Subcutaneous abdominal adipose tissue (tissue), 5 donors: ENCODE measurements around the gene CARNS1.
A peak's percentile ranks its signal among the peaks of the same experiment; 100 is the strongest.

Experiments
- H3K27ac ChIP-seq: one replicate; pipeline ENCODE4 v1.7.0; 2013; ENCODE audit warnings: low read depth, mild to moderate bottlenecking, inconsistent platforms, low read length, moderate library complexity
- H3K27me3 ChIP-seq, 5 donors: one replicate each; pipeline ENCODE4 v1.7.0; 2013; ENCODE audit warnings: low read length in 5 of 5, inconsistent platforms in 1 of 5; ENCODE audit not compliant: control insufficient read depth in 5 of 5, insufficient read depth in 4 of 5
- H3K36me3 ChIP-seq, 5 donors: one replicate each; pipeline ENCODE4 v1.7.0; 2013; ENCODE audit warnings: low read length in 5 of 5; ENCODE audit not compliant: control insufficient read depth in 5 of 5, insufficient read depth in 5 of 5
- H3K4me1 ChIP-seq, 5 donors: one replicate each; pipeline ENCODE4 v1.7.0; 2013; ENCODE audit warnings: low read length in 5 of 5, mild to moderate bottlenecking in 3 of 5, moderate library complexity in 1 of 5; ENCODE audit not compliant: control insufficient read depth in 5 of 5, insufficient read depth in 5 of 5
- H3K4me3 ChIP-seq, 5 donors: one replicate each; pipeline ENCODE4 v1.7.0; 2013; ENCODE audit warnings: low read length in 5 of 5, low read depth in 1 of 5
- H3K9ac ChIP-seq, 5 donors: one replicate each; pipeline ENCODE4 v1.7.0; 2013; ENCODE audit warnings: low read length in 5 of 5, mild to moderate bottlenecking in 4 of 5, moderate library complexity in 3 of 5
- H3K9me3 ChIP-seq, 5 donors: one replicate each; pipeline ENCODE4 v1.7.0; 2013; ENCODE audit warnings: low read length in 5 of 5; ENCODE audit not compliant: control insufficient read depth in 5 of 5
- donor health status: healthy.
- donor health status: healthy.
- donor health status: healthy.
- donor health status: healthy.
- donor health status: healthy.

Gene CARNS1

GRCh38 chr11:67428052-67429001 is 12.8 kb downstream of the CARNS1 start, which contains the start of gene RPS6KB2:
TSS of gene RPS6KB2 (plus strand) at chr11:67428494. CDS start at chr11:67428546, 52 bp downstream.
- H3K4me3 ChIP-seq: peak within 1 kb of the TSS; percentile 86 to 98 (median 96)
- H3K36me3 ChIP-seq: peaks cover 0 to 37% (median 23%) of the 10 kb centered on the region in 5 donors
- peak within 1 kb of the TSS; percentile 89 to 99 (median 97) for H3K9ac ChIP-seq
- no peaks in the 10 kb centered on the region for H3K9me3 ChIP-seq
- H3K4me1 ChIP-seq: peaks cover 4 to 21% (median 18%) of the 10 kb centered on the region in 5 donors
- H3K27me3 ChIP-seq: no peaks in the 10 kb centered on the region
- H3K27ac ChIP-seq: peak within 1 kb of the TSS; percentile 77

- Histone ChIP-seq H3K27me3 (no peaks in the 10 kb centered on the region), H3K4me3 (peak overlapping the region; percentile 86 to 98 (median 96)), H3K9me3 (no peaks in the 10 kb centered on the region), H3K36me3 (peaks cover 0 to 45% (median 31%) of the 10 kb centered on the region in 5 donors), H3K27ac (peak overlapping the region; percentile 77), H3K4me1 (peaks cover 4 to 21% (median 18%) of the 10 kb centered on the region in 5 donors), H3K9ac (peak overlapping the region; percentile 89 to 99 (median 97))
These were observed 13.7 kb downstream of the CARNS1 start for GRCh38 chr11:67429038-67429668.

- H3K9me3 ChIP-seq: no peaks in the 10 kb centered on the region
- H3K4me3 ChIP-seq: peak overlapping the region in 1 of 5 donors; percentile 96
- H3K27ac ChIP-seq: no peak overlapping the region
- H3K9ac ChIP-seq: peak overlapping the region in 2 of 5 donors; percentile 98 to 99
- no peaks in the 10 kb centered on the region for H3K27me3 ChIP-seq
- H3K4me1 ChIP-seq: peaks cover 4 to 21% (median 18%) of the 10 kb centered on the region in 5 donors
- peaks cover 0 to 51% (median 37%) of the 10 kb centered on the region in 5 donors for H3K36me3 ChIP-seq
These were observed 14.2 kb downstream of the CARNS1 start for GRCh38 chr11:67429722-67430121.

- Histone ChIP-seq H3K9ac (no peak overlapping the region), H3K27ac (no peak overlapping the region), H3K27me3 (no peaks in the 10 kb centered on the region), H3K4me1 (peaks cover 4 to 33% (median 22%) of the 10 kb centered on the region in 5 donors), H3K36me3 (peaks cover 0 to 69% (median 50%) of the 10 kb centered on the region in 5 donors), H3K4me3 (no peak overlapping the region), H3K9me3 (no peaks in the 10 kb centered on the region)
These were observed 16.1 kb downstream of the CARNS1 start for GRCh38 chr11:67431346-67432249.

- Histone ChIP-seq H3K27me3 (no peaks in the 10 kb centered on the region), H3K9me3 (no peaks in the 10 kb centered on the region), H3K27ac (no peak overlapping the region), H3K9ac (no peak overlapping the region), H3K36me3 (peaks cover 0 to 77% (median 54%) of the 10 kb centered on the region in 5 donors), H3K4me1 (peaks cover 4 to 29% (median 19%) of the 10 kb centered on the region in 5 donors), H3K4me3 (no peak overlapping the region)
These were observed 17.3 kb downstream of the CARNS1 start for GRCh38 chr11:67432655-67433349.

- Histone ChIP-seq H3K4me3 (no peak overlapping the region), H3K27me3 (no peaks in the 10 kb centered on the region), H3K4me1 (peaks cover 4 to 22% (median 16%) of the 10 kb centered on the region in 5 donors), H3K9me3 (no peaks in the 10 kb centered on the region), H3K9ac (no peak overlapping the region), H3K36me3 (peaks cover 0 to 85% (median 60%) of the 10 kb centered on the region in 5 donors), H3K27ac (no peak overlapping the region)
These were observed 18.3 kb downstream of the CARNS1 start for GRCh38 chr11:67433536-67434394.

- H3K36me3 ChIP-seq: peaks cover 0 to 87% (median 62%) of the 10 kb centered on the region in 5 donors
- peaks cover 1 to 18% (median 15%) of the 10 kb centered on the region in 5 donors for H3K4me1 ChIP-seq
- H3K4me3 ChIP-seq: no peak overlapping the region
- no peaks in the 10 kb centered on the region for H3K27me3 ChIP-seq
- H3K9ac ChIP-seq: no peak overlapping the region
- no peak overlapping the region for H3K27ac ChIP-seq
- no peaks in the 10 kb centered on the region for H3K9me3 ChIP-seq
These were observed 19.0 kb downstream of the CARNS1 start for GRCh38 chr11:67434395-67434881.

GRCh38 chr11:67435031-67435726 is 19.7 kb downstream of the CARNS1 start:
- no peak overlapping the region for H3K9ac ChIP-seq
- H3K27me3 ChIP-seq: no peaks in the 10 kb centered on the region
- peaks cover 0 to 87% (median 70%) of the 10 kb centered on the region in 5 donors for H3K36me3 ChIP-seq
- peaks cover 0 to 23% (median 20%) of the 10 kb centered on the region in 5 donors for H3K4me1 ChIP-seq
- no peaks in the 10 kb centered on the region for H3K9me3 ChIP-seq
- no peak overlapping the region for H3K27ac ChIP-seq
- H3K4me3 ChIP-seq: no peak overlapping the region
